MM.1S (cell line): ENCODE data around the gene PITPNM3.

Experiments used
- DNase-seq: peaks from one replicate; pipeline ENCODE4 v3.0.0-alpha.2; 2015
- H2AFZ ChIP-seq: fragments of 300-600 bp; sonication (generic); 2 replicates; pipeline ENCODE4 v1.6.0; 2016; ENCODE audit warnings: antibody characterized with exemption, low read length
- H3F3A ChIP-seq: fragments of 300-600 bp; sonication (generic); 2 replicates; pipeline ENCODE4 v1.6.1; 2016; ENCODE audit warnings: mild to moderate bottlenecking, antibody characterized with exemption, low read length, moderate library complexity, mixed read lengths; ENCODE audit not compliant: insufficient read depth
- H3K27ac ChIP-seq: fragments of 300-600 bp; sonication (generic); 2 replicates; pipeline ENCODE4 v1.5.1; 2016; ENCODE audit warnings: mild to moderate bottlenecking, low read length
- H3K27me3 ChIP-seq: fragments of 300-600 bp; sonication (generic); replicated peaks from 2 replicates; pipeline ENCODE4 v1.6.0; 2016; ENCODE audit warnings: low read length; ENCODE audit not compliant: insufficient read depth
- H3K36me3 ChIP-seq: fragments of 300-600 bp; sonication (generic); replicated peaks from 2 replicates; pipeline ENCODE4 v1.6.1; 2016; ENCODE audit warnings: mild to moderate bottlenecking, low read length, mixed read lengths; ENCODE audit not compliant: insufficient read depth
- H3K4me1 ChIP-seq: fragments of 300-600 bp; sonication (generic); 2 replicates; pipeline ENCODE4 v1.6.1; 2016; ENCODE audit warnings: low read length, mixed read lengths
- H3K4me2 ChIP-seq: fragments of 300-600 bp; sonication (generic); 2 replicates; pipeline ENCODE4 v1.6.0; 2016; ENCODE audit warnings: low read depth, low read length
- H3K4me3 ChIP-seq: fragments of 300-600 bp; sonication (generic); 2 replicates; pipeline ENCODE4 v1.5.1; 2016; ENCODE audit warnings: low read length, mixed read lengths
- H3K79me2 ChIP-seq: fragments of 300-600 bp; sonication (generic); 2 replicates; pipeline ENCODE4 v1.6.1; 2016; ENCODE audit warnings: mixed run types, low read length, mixed read lengths
- H3K9ac ChIP-seq: fragments of 300-600 bp; sonication (generic); 2 replicates; pipeline ENCODE4 v1.6.1; 2016; ENCODE audit warnings: low read length, mixed read lengths
- H3K9me2 ChIP-seq: fragments of 300-600 bp; sonication (generic); replicated peaks from 2 replicates; pipeline ENCODE4 v1.6.1; 2016; ENCODE audit warnings: mild to moderate bottlenecking, low read length, mixed read lengths; ENCODE audit not compliant: insufficient read depth
- H3K9me3 ChIP-seq: fragments of 300-600 bp; sonication (generic); replicated peaks from 2 replicates; pipeline ENCODE4 v1.6.1; 2016; ENCODE audit warnings: mild to moderate bottlenecking, low read length, mixed read lengths; ENCODE audit not compliant: insufficient read depth
- H4K20me1 ChIP-seq: fragments of 300-600 bp; sonication (generic); 2 replicates; pipeline ENCODE4 v1.6.1; 2016; ENCODE audit warnings: mild to moderate bottlenecking, low read length, moderate library complexity, mixed read lengths; ENCODE audit not compliant: insufficient read depth
- CTCF ChIP-seq: fragments of 300-600 bp; sonication (generic); IDR thresholded peaks from 2 replicates; pipeline ENCODE4 v1.5.1; 2016; ENCODE audit warnings: antibody characterized with exemption, low read length, mixed read lengths
- EZH2 ChIP-seq: fragments of 300-600 bp; sonication (generic); optimal IDR thresholded peaks from 2 replicates; pipeline ENCODE3; 2017; ENCODE audit warnings: low read depth, mild to moderate bottlenecking, antibody characterized with exemption, low read length, mixed read lengths
- EZH2phosphoT487 ChIP-seq: fragments of 300-600 bp; sonication (generic); IDR thresholded peaks from 2 replicates; pipeline ENCODE4 v1.6.1; 2018; ENCODE audit warnings: antibody characterized with exemption, low read length

Gene PITPNM3

DNA sequence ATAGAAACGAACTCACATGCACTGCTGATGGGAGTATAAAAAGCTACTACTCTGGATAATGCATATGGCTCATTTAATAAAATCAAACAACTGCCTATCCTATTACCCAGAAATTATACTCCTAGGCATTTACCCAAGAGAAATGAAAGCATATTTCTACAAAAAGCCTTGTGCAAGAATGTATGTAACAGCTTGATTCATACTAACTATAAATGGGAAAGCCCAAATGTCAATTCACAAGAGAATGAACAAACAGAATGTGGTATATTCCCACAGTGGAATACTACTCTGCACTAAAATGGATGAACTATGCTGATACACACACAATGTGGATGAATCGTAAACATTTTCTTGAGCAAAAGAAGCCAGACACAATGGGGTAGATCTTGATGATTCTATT is 45.8 kb upstream of the PITPNM3 start:
- Histone ChIP-seq H3K4me1 (no peaks in the 10 kb centered on the region), H3K4me2 (no peak overlapping the region), H2AFZ (no peak overlapping the region), H3K4me3 (no peak overlapping the region), H3K9ac (no peak overlapping the region), H4K20me1 (no peaks in the 10 kb centered on the region), H3K9me2 (no peaks in the 10 kb centered on the region), H3K27me3 (no peaks in the 10 kb centered on the region), H3K27ac (no peak overlapping the region), H3K79me2 (no peaks in the 10 kb centered on the region), H3K9me3 (no peaks in the 10 kb centered on the region), H3K36me3 (no peaks in the 10 kb centered on the region), H3F3A (no peaks in the 10 kb centered on the region)
- TF ChIP-seq EZH2 (no peak), EZH2phosphoT487 (no peak), CTCF (no peak)
- DNase-seq, result no peak

- Histone ChIP-seq H2AFZ (no peak overlapping the region), H3K27ac (no peak overlapping the region), H3K27me3 (no peaks in the 10 kb centered on the region), H3K79me2 (no peaks in the 10 kb centered on the region), H3K9me2 (no peaks in the 10 kb centered on the region), H3F3A (no peaks in the 10 kb centered on the region), H3K4me3 (no peak overlapping the region), H3K4me2 (no peak overlapping the region), H3K9ac (no peak overlapping the region), H3K4me1 (no peaks in the 10 kb centered on the region), H4K20me1 (no peaks in the 10 kb centered on the region), H3K9me3 (no peaks in the 10 kb centered on the region), H3K36me3 (no peaks in the 10 kb centered on the region)
- TF ChIP-seq CTCF, result no peak
- no peak for TF ChIP-seq EZH2phosphoT487
- DNase-seq, result no peak
These were observed 43.0 kb upstream of the PITPNM3 start for GRCh38 chr17:6599364-6599763.

GRCh38 chr17:6597727-6598126 is 41.4 kb upstream of the PITPNM3 start:
- no peak overlapping the region for H2AFZ ChIP-seq
- TF ChIP-seq EZH2phosphoT487 (no peak), EZH2 (no peak), CTCF (no peak)
- no peak overlapping the region for H3K27ac ChIP-seq
- no peaks in the 10 kb centered on the region for H3K9me3 ChIP-seq
- no peaks in the 10 kb centered on the region for H4K20me1 ChIP-seq
- H3K36me3 ChIP-seq, result no peaks in the 10 kb centered on the region
- H3K27me3 ChIP-seq, result no peaks in the 10 kb centered on the region
- no peaks in the 10 kb centered on the region for H3K4me1 ChIP-seq
- DNase-seq, result no peak
- no peak overlapping the region for H3K9ac ChIP-seq
- no peak overlapping the region for H3K4me2 ChIP-seq
- H3K9me2 ChIP-seq, result no peaks in the 10 kb centered on the region
- H3F3A ChIP-seq, result no peaks in the 10 kb centered on the region
- H3K4me3 ChIP-seq, result no peak overlapping the region
- H3K79me2 ChIP-seq, result no peaks in the 10 kb centered on the region
